HepG2 (cell line): Measurements from ENCODE around the gene KRTAP1-1. TPM values are rescaled to one million over a fixed set of nuclear protein-coding genes. Genes with fewer than 3 reads are reported as not detected.
"Not testable (repeated sequence)": the region's sequence is repeated elsewhere in the genome, so short reads cannot be mapped to it uniquely, and the experiment has no call there.

ENCODE experiments used
- ATAC-seq: fragments of 200-7000 bp; cut with Tn5 transposase; 3 replicates; pipeline ENCODE4 v1.9.1; 2020; ENCODE audit warnings: mild to moderate bottlenecking, moderate library complexity
- BruUV-seq: library from RNA; stranded (reverse); fragments of 400-500 nt; replicated peaks from 2 replicates; lab custom pipeline; 2021; lab: Mats Ljungman, UMichigan
- CTCF ChIA-PET: fragments of 300-600 bp; formaldehyde crosslinking; extraction: SDS; loops from one replicate; lab custom pipeline; 2021; ENCODE audit warnings: low total read pairs, inconsistent platforms, low intra/inter-chr PET ratio; lab: Yijun Ruan, JAX
- POLR2A ChIA-PET: fragments of 350-600 bp; sonication (Branson Sonifier 250); formaldehyde crosslinking; loops from one replicate; lab custom pipeline; 2020; ENCODE audit warnings: antibody characterized with exemption, inconsistent platforms; lab: Yijun Ruan, JAX
- DNase-seq: peaks from one replicate; pipeline ENCODE4 v3.0.0-alpha.2; 2015; ENCODE audit warnings: low spot score
- FAIRE-seq: peaks from 3 replicates; lab custom pipeline; 2011; peaks lifted over from hg19 to GRCh38; lab: Jason Lieb, UNC
- H2AFZ ChIP-seq: one replicate; pipeline ENCODE4 v1.6.1; 2011; ENCODE audit warnings: low read length, inconsistent platforms
- H3K27ac ChIP-seq: fragments of 300-600 bp; 3 replicates; pipeline ENCODE4 v1.8.0; 2011; ENCODE audit warnings: mixed run types, mild to moderate bottlenecking, mixed read lengths, low read length, inconsistent platforms; ENCODE audit not compliant: insufficient read depth; ENCODE audit errors: extremely low read length
- H3K27me3 ChIP-seq, 2 experiments: fragments of 200-600 bp in 1 of 2; 2 replicates in 1 of 2; 3 replicates in 1 of 2; pipeline versions ENCODE4 v1.6.0 to v1.8.0; 2011; ENCODE audit warnings: low read length in 2 of 2, mild to moderate bottlenecking in 2 of 2, moderate library complexity in 2 of 2, inconsistent platforms in 1 of 2; ENCODE audit not compliant: insufficient read depth in 2 of 2, control insufficient read depth in 1 of 2
- H3K36me3 ChIP-seq, 2 experiments: fragments of 200-600 bp in 1 of 2; replicated peaks in 1 of 2; 2 replicates in 1 of 2; 3 replicates in 1 of 2; pipeline versions ENCODE4 v1.5.1 to v1.8.0; 2011; ENCODE audit warnings: low read length in 2 of 2, inconsistent platforms in 1 of 2; ENCODE audit not compliant: insufficient read depth in 2 of 2, control insufficient read depth in 1 of 2
- H3K4me1 ChIP-seq: 2 replicates; pipeline ENCODE4 v1.5.1; 2012; ENCODE audit warnings: low read length, inconsistent platforms; ENCODE audit not compliant: insufficient read depth
- H3K4me2 ChIP-seq: 2 replicates; pipeline ENCODE4 v1.6.0; 2011; ENCODE audit warnings: low read depth, low read length, inconsistent platforms
- H3K4me3 ChIP-seq, 3 experiments: fragments of 200-600 bp in 1 of 3; sonication (generic), shearing (Covaris generic) in 1 of 3; replicated peaks in 1 of 3; 2 replicates each; pipeline ENCODE4 v1.5.1; 2011 to 2016; ENCODE audit warnings: low read length in 3 of 3, inconsistent platforms in 2 of 3, low read depth in 2 of 3, mild to moderate bottlenecking in 2 of 3, control low read depth in 1 of 3, mixed read lengths in 1 of 3; ENCODE audit not compliant: insufficient read depth in 1 of 3
- H3K79me2 ChIP-seq: one replicate; pipeline ENCODE4 v1.6.1; 2011; ENCODE audit warnings: low read length, inconsistent platforms; ENCODE audit not compliant: insufficient read depth
- H3K9ac ChIP-seq: 2 replicates; pipeline ENCODE4 v1.6.0; 2011; ENCODE audit warnings: mild to moderate bottlenecking, low read depth, low read length, inconsistent platforms; ENCODE audit not compliant: insufficient read depth
- H3K9me3 ChIP-seq: 2 replicates; pipeline ENCODE4 v1.5.1; 2012; ENCODE audit warnings: mild to moderate bottlenecking, low read length
- H4K20me1 ChIP-seq: 2 replicates; pipeline ENCODE4 v1.6.0; 2011; ENCODE audit warnings: inconsistent platforms, mild to moderate bottlenecking, low read length, moderate library complexity; ENCODE audit not compliant: insufficient read depth
- CEBPB ChIP-seq: IDR thresholded peaks from 2 replicates; pipeline ENCODE4 v1.6.1; 2011; ENCODE audit warnings: low read depth, low read length, improper control_type of control experiment, borderline replicate concordance
- CEBPG ChIP-seq: IDR thresholded peaks from 2 replicates; pipeline ENCODE4 v1.6.1; 2016
- FOSL2 ChIP-seq: sonication (generic); formaldehyde crosslinking; IDR thresholded peaks from 2 replicates; pipeline ENCODE4 v1.4.0; 2020; ENCODE audit warnings: missing genetic modification reagents
- MAFK ChIP-seq, 2 experiments: IDR thresholded peaks in 1 of 2; conservative IDR thresholded peaks in 1 of 2; 2 replicates each; pipeline ENCODE4 v1.6.1; 2011; ENCODE audit warnings: improper control_type of control experiment in 2 of 2, low read length in 2 of 2
- SALL2 ChIP-seq: sonication (generic); formaldehyde crosslinking; IDR thresholded peaks from 2 replicates; pipeline ENCODE4 v1.8.1; 2023; ENCODE audit warnings: mild to moderate bottlenecking, missing genetic modification reagents, inconsistent platforms
- WGBS: methylation state at CpG from one replicate; pipeline ENCODE4 v1.1.6; 2017; ENCODE audit warnings: low lambda C conversion rate; 5-methylcytosine and 5-hydroxymethylcytosine counted together
- in situ Hi-C: cut with HindIII; loops from 2 replicates; pipeline ENCODE4 v1.10.0; 2017; ENCODE audit warnings: low pct_unique_long_range_greater_than_20kb; ENCODE audit not compliant: extremely low pct_ligation_motif_present
- intact Hi-C: fragments of 100-400 bp; cut with micrococcal nuclease; formaldehyde crosslinking; loops from one replicate; pipeline ENCODE4 v1.10.0; 2022; ENCODE audit not compliant: unreplicated experiment
- polyA plus RNA-seq, 8 experiments: library from polyadenylated mRNA; depleted of rRNA in 3 of 8; stranded (reverse) in 7 of 8; unstranded in 1 of 8; fragments of >200 nt; fragmentation: Illumina TruSeq in 4 of 8; extraction: Trizol in 4 of 8; gene quantifications; 2 replicates each; pipeline versions ENCODE4 v1.2.1 to v1.2.3, GENCODE V29; 2011 to 2016; ENCODE audit warnings: low read depth in 4 of 8, missing spikeins in 1 of 8, mixed read lengths in 1 of 8; ENCODE audit not compliant: insufficient read depth in 1 of 8
- total RNA-seq, 5 experiments: library from RNA; depleted of rRNA; stranded (reverse); fragments of >200 nt; fragmentation: Illumina TruSeq; extraction: Trizol; gene quantifications; 2 replicates each; pipeline ENCODE4 v1.2.3, GENCODE V29; 2016; ENCODE audit warnings: low read depth in 1 of 5

KRTAP1-1 gene
- total and polyA plus RNA-seq, 2 of the 13 experiments (the other 11 are each of a cell fraction or from before 2014, with no cell fraction given): not detected

DNA sequence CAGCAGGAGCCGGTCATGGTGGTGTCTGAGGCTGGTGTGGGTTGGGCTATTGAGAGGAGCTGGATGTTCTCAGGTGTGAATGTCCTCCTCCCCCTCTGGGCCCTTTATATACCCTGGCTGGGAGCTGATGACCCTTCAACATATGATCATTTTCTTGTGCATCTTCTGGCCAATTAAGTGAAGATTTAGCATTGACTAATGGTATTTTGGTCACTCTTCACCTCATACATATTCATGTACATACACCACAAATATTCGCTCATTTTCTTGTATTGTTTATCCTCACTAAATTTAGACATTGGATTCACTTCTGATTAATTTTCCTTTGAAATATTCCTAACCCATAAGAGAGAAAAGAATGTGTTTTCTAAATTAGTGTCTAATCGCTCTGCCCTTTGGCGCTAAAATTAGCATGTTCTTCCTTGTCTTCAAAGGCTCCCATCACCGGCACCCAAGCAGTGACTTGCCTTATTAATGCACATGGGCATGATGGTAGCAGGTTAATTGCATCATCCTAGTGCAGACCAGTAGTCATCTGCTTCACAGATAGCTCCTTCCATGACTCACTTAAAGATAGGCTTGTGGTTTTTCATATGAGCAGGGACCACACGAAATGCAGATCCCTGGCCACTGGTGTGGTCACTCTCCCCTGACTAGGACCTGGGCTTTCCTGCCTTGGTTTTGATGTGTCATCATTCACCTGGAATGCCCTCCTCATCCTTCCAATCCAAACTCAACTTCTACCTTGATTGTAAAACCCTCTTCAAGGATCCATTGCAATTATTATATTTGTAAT, 24.8 kb upstream of the KRTAP1-1 start, which contains the start of gene KRTAP2-4 (continued):
- TF ChIP-seq FOSL2 (CRISPR knock-in tag): peak; percentile 53
- TF ChIP-seq CEBPB: peak; percentile 60
- TF ChIP-seq MAFK (conservative IDR thresholded peaks at IDR 0.05 in 1 of 2, IDR thresholded peaks at IDR 0.05 in 1 of 2; ENCODE audit: low read length in 2 of 2): peak in 1 of 2 experiments; percentile 5; a peak in 1 of 4 replicates
- TF ChIP-seq SALL2 (CRISPR knock-in tag): no peak
- 0 out of 2 replicates have a peak, but pooled peaks have one; percentile 50 for TF ChIP-seq CEBPG (CRISPR knock-in tag)
- TF ChIP-seq, all 625 proteins: peak for 6

DNA sequence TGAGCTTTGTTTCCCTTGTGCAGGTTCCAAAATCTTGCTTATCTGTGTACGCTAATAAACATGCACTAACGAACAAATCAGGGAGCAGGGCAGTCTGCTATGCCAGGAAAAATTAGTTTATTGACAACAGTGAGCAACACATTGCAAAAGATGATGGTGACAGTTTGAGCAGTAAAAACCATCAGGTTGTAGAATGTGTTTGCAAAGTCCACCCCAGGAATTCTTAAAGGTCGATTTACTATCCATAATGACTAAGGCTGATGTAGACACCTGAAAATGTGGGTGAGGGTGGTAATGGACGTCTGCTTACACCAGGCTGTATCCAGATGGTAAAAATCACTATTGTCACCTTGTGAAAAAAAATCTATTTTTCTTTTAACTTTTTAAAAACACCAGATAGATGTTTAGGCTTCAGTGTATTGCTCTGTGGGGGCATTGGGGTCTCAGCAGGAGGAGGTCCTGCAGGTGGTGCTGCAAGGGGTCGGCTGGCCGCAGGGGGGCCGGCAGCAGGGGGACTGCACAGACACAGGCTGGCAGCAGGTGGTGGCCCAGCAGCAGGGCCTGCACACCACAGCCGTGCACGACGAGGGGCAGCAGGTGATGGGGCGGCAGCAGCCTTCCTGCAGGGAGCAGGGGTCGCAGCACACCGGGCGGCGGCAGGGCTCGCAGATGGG, 23.9 kb upstream of the KRTAP1-1 start:
- ATAC-seq: peak; percentile 27; the same call in 1 of the 3 replicates
- BruUV-seq: not testable (repeated sequence)

More for the DNA sequence above, 23.9 kb upstream of the KRTAP1-1 start:
- H3K4me1 ChIP-seq: peaks cover 32% of the 10 kb centered on the region
- H3K4me2 ChIP-seq, H3K9me3 ChIP-seq, CTCF ChIA-PET, H3K4me3 ChIP-seq, intact Hi-C loops, H4K20me1 ChIP-seq, H3K27me3 ChIP-seq, POLR2A ChIA-PET, H3K79me2 ChIP-seq, DNase-seq, H3K27ac ChIP-seq, in situ Hi-C loops, H3K9ac ChIP-seq, H2AFZ ChIP-seq, H3K36me3 ChIP-seq, FAIRE-seq: not testable (repeated sequence)
- WGBS: 74% methylated on average over 7 of the region's 16 CpGs
